NCI-H2171 (cell line): ENCODE data around the gene PBX2.
"Not testable (repeated sequence)": the region's sequence is repeated elsewhere in the genome, so short reads cannot be mapped to it uniquely, and the experiment has no call there.

Experiments used
- DNase-seq: peaks from one replicate; lab custom pipeline; 2025; lab: John Stamatoyannopoulos, UW

Gene PBX2

GRCh38 chr6:32149092-32149755 lies 40.8 kb downstream of the PBX2 start:
- no peak for DNase-seq

GRCh38 chr6:32148289-32149091 lies 41.5 kb downstream of the PBX2 start:
- DNase-seq: no peak

DNA sequence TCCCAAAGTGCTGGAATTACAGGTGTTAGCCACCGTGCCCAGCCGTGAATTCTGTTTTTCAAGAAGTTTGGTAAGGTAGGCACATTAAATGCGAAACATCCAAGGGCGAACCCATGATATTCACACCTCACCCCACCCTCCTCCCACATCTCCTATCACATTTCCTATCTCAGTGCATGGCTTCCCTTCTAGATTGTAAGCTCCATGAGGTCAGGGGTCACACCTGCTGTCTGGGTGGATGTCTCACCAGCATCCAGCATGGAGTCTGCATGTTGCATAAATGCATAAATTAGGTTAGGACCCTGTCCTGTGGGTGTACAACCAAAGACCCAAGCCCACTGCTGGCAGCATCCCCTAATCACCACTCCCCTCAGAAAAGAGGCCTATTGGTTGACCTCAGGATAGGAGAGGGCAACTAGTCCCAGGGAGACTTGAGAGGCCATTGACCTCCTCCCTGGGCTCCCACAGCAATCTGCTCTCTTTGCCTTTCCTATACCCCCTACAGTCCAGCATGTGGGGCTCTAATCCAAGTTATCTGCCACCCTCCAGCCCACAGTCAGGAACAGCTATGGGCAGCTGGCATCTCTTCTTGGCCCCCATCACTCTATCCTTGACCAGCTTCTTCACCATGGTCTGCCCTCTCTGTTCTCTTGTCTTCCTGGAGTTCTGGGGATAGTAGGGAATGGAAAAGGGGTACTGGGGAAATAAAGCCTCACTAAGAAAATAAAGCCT lies 42.4 kb downstream of the PBX2 start:
- DNase-seq: no peak

DNA sequence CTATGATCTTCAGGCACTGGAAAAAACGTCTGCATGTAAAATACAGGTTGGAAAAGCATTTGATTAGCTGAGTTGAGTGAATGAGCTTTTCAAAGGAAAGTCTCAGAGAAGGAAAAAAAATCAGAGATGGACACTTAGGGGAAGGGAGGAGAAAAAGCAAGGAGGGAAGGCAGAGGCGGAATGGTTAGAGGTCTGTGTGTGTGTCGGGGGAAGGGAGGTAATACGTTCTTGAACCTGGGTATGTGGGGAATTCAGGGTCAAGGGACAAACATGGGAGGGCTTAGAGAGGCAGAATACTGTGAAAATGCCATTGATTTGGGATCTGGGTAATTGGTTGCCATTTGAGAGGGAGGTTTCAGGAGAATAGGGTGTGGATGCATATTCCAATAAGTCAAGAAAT lies 43.3 kb downstream of the PBX2 start:
- no peak for DNase-seq

DNA sequence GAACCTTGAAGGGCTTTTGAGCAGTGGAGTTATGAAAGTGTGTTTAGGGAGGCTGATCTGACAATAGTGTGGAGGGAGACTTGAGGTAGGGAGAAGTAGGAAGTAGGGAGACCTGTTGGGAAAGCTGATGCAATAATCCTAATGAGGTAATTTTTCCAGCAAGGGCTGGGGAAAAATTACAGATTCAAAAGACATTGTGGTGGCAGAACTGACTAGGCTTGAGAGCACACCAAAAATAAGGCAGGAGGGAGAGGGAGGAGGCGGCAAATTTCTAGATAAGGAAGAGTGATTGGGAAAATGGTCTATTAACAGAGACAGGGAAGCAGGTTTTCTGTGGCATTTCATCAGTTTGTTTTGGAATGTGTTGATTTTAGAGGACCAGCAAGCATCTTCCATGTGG lies 43.7 kb downstream of the PBX2 start:
- DNase-seq: no peak

DNA sequence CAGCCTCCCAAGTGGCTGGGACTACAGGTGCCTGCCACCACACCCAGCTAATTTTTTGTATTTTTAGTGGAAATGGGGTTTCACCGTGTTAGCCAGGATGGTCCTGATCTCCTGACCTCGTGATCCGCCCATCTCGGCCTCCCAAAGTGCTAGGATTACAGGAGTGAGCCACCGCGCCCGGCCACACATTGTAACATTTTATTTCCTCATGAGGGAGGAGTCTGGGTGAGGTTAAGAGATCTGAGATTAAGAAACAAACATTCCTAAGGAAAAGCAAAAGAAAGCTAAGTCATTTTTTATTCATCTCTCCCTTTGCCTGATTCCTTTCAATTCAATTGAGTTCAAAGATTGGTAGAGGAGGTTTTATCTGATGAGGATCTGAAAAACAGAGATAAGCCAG lies 45.8 kb downstream of the PBX2 start:
- not testable (repeated sequence) for DNase-seq

- DNase-seq: no peak
These were observed 49.5 kb downstream of the PBX2 start for GRCh38 chr6:32140420-32141046.

DNA sequence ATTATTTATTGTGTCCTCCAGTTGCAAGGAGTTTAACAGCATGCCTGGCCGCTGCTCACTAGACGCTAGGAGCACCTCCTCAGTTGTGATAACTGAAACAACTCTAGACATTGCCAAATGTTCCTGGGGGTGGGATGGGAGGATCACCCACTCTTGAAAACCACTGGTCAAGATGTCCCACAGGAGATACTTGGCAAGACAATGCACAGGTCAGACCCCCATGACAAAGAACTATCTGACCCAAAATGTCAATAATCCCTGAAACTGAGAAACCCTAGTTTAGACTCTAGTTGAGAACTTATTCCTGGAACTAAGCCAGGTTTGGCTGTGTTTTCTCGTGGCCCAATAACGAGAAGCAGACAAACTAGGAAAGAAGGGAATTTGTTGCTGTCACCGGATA lies 50.4 kb downstream of the PBX2 start:
- DNase-seq: no peak

GRCh38 chr6:32137454-32137853 lies 52.5 kb downstream of the PBX2 start:
- DNase-seq: no peak
